Nephron progenitor cell (in vitro differentiated cells): ENCODE results near the gene NTRK3.

ENCODE experiments used
- DNase-seq: peaks from one replicate; pipeline ENCODE4 v3.0.0; 2021
- H3K27ac Mint-ChIP-seq: 2 replicates; pipeline ENCODE4 v1.8.0; 2021; ENCODE audit warnings: mild to moderate bottlenecking, moderate library complexity, mixed read lengths
- H3K27me3 Mint-ChIP-seq: 2 replicates; pipeline ENCODE4 v1.8.0; 2021; ENCODE audit warnings: mild to moderate bottlenecking, low read depth, mixed read lengths; ENCODE audit not compliant: poor library complexity
- H3K36me3 Mint-ChIP-seq: 2 replicates; pipeline ENCODE4 v1.8.0; 2021; ENCODE audit warnings: low read depth, mixed read lengths
- H3K4me1 Mint-ChIP-seq: 2 replicates; pipeline ENCODE4 v1.8.0; 2021; ENCODE audit warnings: mixed read lengths
- H3K4me3 Mint-ChIP-seq: 2 replicates; pipeline ENCODE4 v1.8.0; 2021; ENCODE audit warnings: mild to moderate bottlenecking, moderate library complexity, mixed read lengths
- H3K9me3 Mint-ChIP-seq: 2 replicates; pipeline ENCODE4 v1.8.0; 2021; ENCODE audit warnings: mild to moderate bottlenecking, moderate library complexity, mixed read lengths
- CTCF ChIP-seq: fragments of 200-600 bp; sonication (generic); IDR thresholded peaks from 2 replicates; pipeline ENCODE4 v1.5.0; 2021; ENCODE audit warnings: antibody characterized with exemption

Gene NTRK3

GRCh38 chr15:88231909-88232644, 24.5 kb downstream of the NTRK3 start:
- Mint-ChIP-seq H3K36me3 (no peaks in the 10 kb centered on the region), H3K9me3 (peaks cover 4% of the 10 kb centered on the region), H3K4me1 (peaks cover 31% of the 10 kb centered on the region), H3K27ac (no peak overlapping the region), H3K27me3 (peaks cover 24% of the 10 kb centered on the region), H3K4me3 (no peak overlapping the region)
- DNase-seq = no peak
- TF ChIP-seq CTCF = no peak

GRCh38 chr15:88230823-88231222, 25.7 kb downstream of the NTRK3 start:
- Mint-ChIP-seq H3K27me3 (peaks cover 32% of the 10 kb centered on the region), H3K27ac (no peak overlapping the region), H3K4me1 (peaks cover 31% of the 10 kb centered on the region), H3K4me3 (no peak overlapping the region), H3K36me3 (no peaks in the 10 kb centered on the region), H3K9me3 (peaks cover 4% of the 10 kb centered on the region)
- no peak for DNase-seq
- no peak for TF ChIP-seq CTCF

- no peak for TF ChIP-seq CTCF
- no peaks in the 10 kb centered on the region for H3K36me3 Mint-ChIP-seq
Measured at GRCh38 chr15:88225461-88225860, 31.1 kb downstream of the NTRK3 start.

GRCh38 chr15:88223084-88223483, 33.5 kb downstream of the NTRK3 start:
- no peak for DNase-seq
- Mint-ChIP-seq H3K4me1 (no peaks in the 10 kb centered on the region), H3K4me3 (no peak overlapping the region), H3K27ac (no peak overlapping the region), H3K36me3 (no peaks in the 10 kb centered on the region), H3K27me3 (peaks cover 31% of the 10 kb centered on the region), H3K9me3 (no peaks in the 10 kb centered on the region)
- no peak for TF ChIP-seq CTCF

More at GRCh38 chr15:88225461-88225860, 31.1 kb downstream of the NTRK3 start:
- H3K27ac Mint-ChIP-seq = no peak overlapping the region
- H3K9me3 Mint-ChIP-seq = peaks cover 4% of the 10 kb centered on the region
- no peak overlapping the region for H3K4me3 Mint-ChIP-seq
- peaks cover 35% of the 10 kb centered on the region for H3K27me3 Mint-ChIP-seq
- no peaks in the 10 kb centered on the region for H3K4me1 Mint-ChIP-seq
- no peak for DNase-seq

- Mint-ChIP-seq H3K4me1 (no peaks in the 10 kb centered on the region), H3K27ac (no peak overlapping the region), H3K36me3 (no peaks in the 10 kb centered on the region), H3K4me3 (no peak overlapping the region), H3K27me3 (peaks cover 19% of the 10 kb centered on the region), H3K9me3 (peaks cover 7% of the 10 kb centered on the region)
- no peak for TF ChIP-seq CTCF
- DNase-seq = no peak
Measured at GRCh38 chr15:88221836-88222235, 34.7 kb downstream of the NTRK3 start.
